ENCODE data around the gene IER5. TPM values are rescaled to one million over a fixed set of nuclear protein-coding genes. Genes with fewer than 3 reads are reported as not detected.

The IER5 gene
- polyA plus RNA-seq, 1 of the 3 experiments (the other 2 are of a cell fraction), result 52.9 TPM

GRCh38 chr1:181119093-181119989 is 30.8 kb downstream of the IER5 start:
- no peak for TF ChIP-seq FOSL2 (IDR thresholded peaks at IDR 0.05; ENCODE audit: borderline replicate concordance, low read depth)
- TF ChIP-seq ZBTB33 (IDR thresholded peaks at IDR 0.05; ENCODE audit: borderline replicate concordance, low read depth), result no peak
- no peak for TF ChIP-seq USF1 (IDR thresholded peaks at IDR 0.05; ENCODE audit: borderline replicate concordance, low read depth)
- no peak for TF ChIP-seq TAF1 (IDR thresholded peaks at IDR 0.05; ENCODE audit: borderline replicate concordance, low read depth, low read length)
- no peak for TF ChIP-seq NRF1 (IDR thresholded peaks at IDR 0.05; ENCODE audit: low read depth, low read length)
- no peak for TF ChIP-seq TCF12 (IDR thresholded peaks at IDR 0.05)
- no peak for TF ChIP-seq MAX (IDR thresholded peaks at IDR 0.05; ENCODE audit: low read depth)
- no peak for TF ChIP-seq TEAD4 (IDR thresholded peaks at IDR 0.05; ENCODE audit: borderline replicate concordance, insufficient read depth)
- no peak for TF ChIP-seq RFX5 (IDR thresholded peaks at IDR 0.05; ENCODE audit: low read length)
- no peak for TF ChIP-seq FOXJ3 (CRISPR knock-in tag; IDR thresholded peaks at IDR 0.05)
- no peak for TF ChIP-seq REST (IDR thresholded peaks at IDR 0.05; ENCODE audit: low read depth, low read length)
- TF ChIP-seq CTCF (IDR thresholded peaks at IDR 0.05), result no peak
- no peak for TF ChIP-seq POLR2AphosphoS5 (IDR thresholded peaks at IDR 0.05; ENCODE audit: low read depth, low read length)
- TF ChIP-seq GABPA (IDR thresholded peaks at IDR 0.05; ENCODE audit: low read depth), result no peak
- no peak for TF ChIP-seq MEF2A (IDR thresholded peaks at IDR 0.05; ENCODE audit: borderline replicate concordance, low read depth)
- TF ChIP-seq PBX3 (IDR thresholded peaks at IDR 0.05), result no peak
- TF ChIP-seq JUND (IDR thresholded peaks at IDR 0.05), result no peak
- TF ChIP-seq RCOR1 (IDR thresholded peaks at IDR 0.05; ENCODE audit: low read length), result no peak
- TF ChIP-seq EZH2phosphoT487 (IDR thresholded peaks at IDR 0.05; ENCODE audit: borderline replicate concordance, low read depth), result no peak
- Histone ChIP-seq H3K79me2 (ENCODE audit: insufficient read depth) (no peaks in the 10 kb centered on the region), H3K9ac (no peak overlapping the region), H3K27ac (ENCODE audit: low read depth in 2 of 2, low read length in 1 of 2) (no peak overlapping the region), H3K36me3 (replicated peaks in 1 of 2; ENCODE audit: control insufficient read depth in 1 of 2, insufficient read depth in 2 of 2, low read length in 1 of 2) (no peaks in the 10 kb centered on the region), H3K9me3 (no peaks in the 10 kb centered on the region), H3K9me2 (no peaks in the 10 kb centered on the region), H3K4me3 (ENCODE audit: low read depth in 2 of 2, low read length in 1 of 2) (no peak overlapping the region), H3K4me1 (ENCODE audit: control insufficient read depth in 1 of 2, insufficient read depth in 2 of 2, low read depth in 1 of 2, low read length in 1 of 2) (peaks cover 0 to 12% of the 10 kb centered on the region in 2 experiments; a peak in 1 of 4 replicates), H3F3A (replicated peaks; ENCODE audit: insufficient read depth) (no peaks in the 10 kb centered on the region), H3K27me3 (ENCODE audit: insufficient read depth) (no peaks in the 10 kb centered on the region), H2AFZ (ENCODE audit: low read depth) (no peak overlapping the region), H3K4me2 (no peak overlapping the region), H4K20me1 (ENCODE audit: insufficient read depth) (no peaks in the 10 kb centered on the region)
- CTCF ChIA-PET, result interaction anchor here (0.8 to 18.5 kb wide), 3 partner anchors 9 to 23 kb away, joined by 3 to 143 read pairs (median 3); no protein-coding TSS in a partner anchor
- POLR2A ChIA-PET, result interaction anchor here (1.7 kb wide), 1 partner anchor 15 kb away, joined by 5 read pairs; no protein-coding TSS in a partner anchor
- 80% methylated on average over 6 of the region's 6 CpGs for WGBS (ENCODE audit: low lambda C conversion rate)
- DNase-seq, result no peak
